GM23338 (cell line): ENCODE data around the gene NBAS. TPM values are rescaled to one million over a fixed set of nuclear protein-coding genes. Genes with fewer than 3 reads are reported as not detected.

Experiments
- ATAC-seq: fragments of 200-7000 bp; cut with Tn5 transposase; 3 replicates; pipeline ENCODE4 v1.9.1; 2020
- DNase-seq: peaks from one replicate; pipeline ENCODE4 v3.0.0-alpha.2; 2015; ENCODE audit warnings: low spot score
- H2AFZ ChIP-seq: fragments of 200-600 bp; sonication (generic); 2 replicates; pipeline ENCODE4 v1.8.0; 2016; ENCODE audit warnings: antibody characterized with exemption, mild to moderate bottlenecking, moderate library complexity
- H3F3A ChIP-seq: fragments of 200-600 bp; sonication (generic); replicated peaks from 2 replicates; pipeline ENCODE4 v1.8.0; 2017; ENCODE audit warnings: antibody characterized with exemption, mixed run types, low read depth
- H3K27ac ChIP-seq: fragments of 200-600 bp; sonication (generic); 2 replicates; pipeline ENCODE4 v1.6.1; 2016; ENCODE audit warnings: low read depth
- H3K27me3 ChIP-seq: fragments of 200-600 bp; sonication (generic); 2 replicates; pipeline ENCODE4 v1.8.0; 2016; ENCODE audit warnings: mild to moderate bottlenecking, mixed run types, moderate library complexity; ENCODE audit not compliant: insufficient read depth
- H3K36me3 ChIP-seq: fragments of 200-600 bp; sonication (generic); 2 replicates; pipeline ENCODE4 v1.8.0; 2016; ENCODE audit warnings: mild to moderate bottlenecking; ENCODE audit not compliant: insufficient read depth
- H3K4me1 ChIP-seq: fragments of 200-600 bp; sonication (generic); 2 replicates; pipeline ENCODE4 v1.8.0; 2016; ENCODE audit warnings: mild to moderate bottlenecking, moderate library complexity; ENCODE audit not compliant: insufficient read depth
- H3K4me2 ChIP-seq: fragments of 200-600 bp; sonication (generic); 2 replicates; pipeline ENCODE4 v1.7.1; 2017; ENCODE audit warnings: mixed run types
- H3K4me3 ChIP-seq: fragments of 200-600 bp; sonication (generic); 2 replicates; pipeline ENCODE4 v1.6.1; 2016; ENCODE audit warnings: mixed run types
- H3K79me2 ChIP-seq: fragments of 200-600 bp; sonication (generic); replicated peaks from 2 replicates; pipeline ENCODE4 v1.8.0; 2017; ENCODE audit warnings: mild to moderate bottlenecking; ENCODE audit not compliant: insufficient read depth
- H3K9me2 ChIP-seq: fragments of 200-600 bp; sonication (generic); 2 replicates; pipeline ENCODE4 v1.8.0; 2017; ENCODE audit not compliant: insufficient read depth
- H4K20me1 ChIP-seq: fragments of 200-600 bp; sonication (generic); replicated peaks from 2 replicates; pipeline ENCODE4 v1.8.0; 2017; ENCODE audit warnings: mild to moderate bottlenecking; ENCODE audit not compliant: insufficient read depth
- H3K27ac Mint-ChIP-seq: 2 replicates; pipeline ENCODE4 v1.8.0; 2020; ENCODE audit warnings: inconsistent platforms, mild to moderate bottlenecking, moderate library complexity, mixed read lengths
- H3K27me3 Mint-ChIP-seq: 3 replicates; pipeline ENCODE4 v1.8.0; 2022; ENCODE audit warnings: low read depth, mild to moderate bottlenecking, moderate library complexity, mixed read lengths, inconsistent platforms; ENCODE audit not compliant: insufficient read depth, poor library complexity
- H3K36me3 Mint-ChIP-seq: 3 replicates; pipeline ENCODE4 v1.8.0; 2021; ENCODE audit warnings: low read depth, mild to moderate bottlenecking, inconsistent platforms, moderate library complexity, mixed read lengths
- H3K4me1 Mint-ChIP-seq: 3 replicates; pipeline ENCODE4 v1.8.0; 2020; ENCODE audit warnings: mild to moderate bottlenecking, inconsistent platforms, mixed read lengths
- H3K4me3 Mint-ChIP-seq: 3 replicates; pipeline ENCODE4 v1.8.0; 2021; ENCODE audit warnings: moderate library complexity, mild to moderate bottlenecking, inconsistent platforms, mixed read lengths
- H3K9me3 Mint-ChIP-seq: 3 replicates; pipeline ENCODE4 v1.8.0; 2020; ENCODE audit warnings: moderate library complexity, mild to moderate bottlenecking, inconsistent platforms, mixed read lengths
- CREB1 ChIP-seq: fragments of 250-450 bp; sonication (Bioruptor Pico); IDR thresholded peaks from 2 replicates; pipeline ENCODE4 v1.5.0; 2020; ENCODE audit warnings: low read depth, mild to moderate bottlenecking, moderate library complexity
- ETS1 ChIP-seq: IDR thresholded peaks from 2 replicates; pipeline ENCODE4 v1.6.1; 2016; ENCODE audit warnings: antibody characterized with exemption
- EZH2phosphoT487 ChIP-seq: fragments of 200-600 bp; sonication (generic); IDR thresholded peaks from one replicate; pipeline ENCODE4 v1.8.1; 2018; ENCODE audit warnings: antibody characterized with exemption; ENCODE audit not compliant: unreplicated experiment
- JUNB ChIP-seq: IDR thresholded peaks from one replicate; pipeline ENCODE4 v1.6.1; 2016; ENCODE audit warnings: antibody characterized with exemption; ENCODE audit not compliant: unreplicated experiment
- NANOG ChIP-seq: IDR thresholded peaks from 2 replicates; pipeline ENCODE4 v1.6.1; 2016; ENCODE audit warnings: antibody characterized with exemption, borderline replicate concordance
- STAT1 ChIP-seq: IDR thresholded peaks from one replicate; pipeline ENCODE4 v1.6.1; 2016; ENCODE audit warnings: antibody characterized with exemption; ENCODE audit not compliant: unreplicated experiment
- ZNF114 ChIP-seq: fragments of 250-450 bp; sonication (Bioruptor Pico); IDR thresholded peaks from 2 replicates; pipeline ENCODE4 v1.5.0; 2020; ENCODE audit warnings: mild to moderate bottlenecking, moderate library complexity
- ZNF331 ChIP-seq: fragments of 250-450 bp; sonication (Bioruptor Pico); IDR thresholded peaks from 2 replicates; pipeline ENCODE4 v1.5.0; 2020; ENCODE audit warnings: low read depth, mild to moderate bottlenecking, moderate library complexity
- polyA plus RNA-seq: library from polyadenylated mRNA; unstranded; fragments of >200 nt; fragmentation: Nextera tagmentation; extraction: Ambion mirVana; gene quantifications from 2 replicates; pipeline ENCODE4 v1.2.1, GENCODE V29; 2016
- total RNA-seq: library from RNA; depleted of rRNA; stranded (reverse); fragments of >200 nt; shearing (Covaris generic); gene quantifications from 2 replicates; pipeline ENCODE4 v1.2.3, GENCODE V29; 2014
- TF ChIP-seq, protein P1 (sequence below): IDR thresholded peaks from one replicate; pipeline ENCODE4 v1.6.1; 2018; ENCODE audit warnings: antibody characterized with exemption; ENCODE audit not compliant: unreplicated experiment
- TF ChIP-seq, protein P2 (sequence below): fragments of 250-450 bp; sonication (Bioruptor Pico); IDR thresholded peaks from 2 replicates; pipeline ENCODE4 v1.5.0; 2020; ENCODE audit warnings: mild to moderate bottlenecking, moderate library complexity

NBAS gene
- total and polyA plus RNA-seq, 2 experiments from 2014 or later, result 24.8 to 38.9 TPM

GRCh38 chr2:15154297-15154696 is 406.8 kb downstream of the NBAS start:
- peaks cover 5% of the 10 kb centered on the region for H3K27me3 Mint-ChIP-seq
- H3K4me1 ChIP-seq, result no peaks in the 10 kb centered on the region; the same call in 1 of the 2 replicates
- H3K27ac Mint-ChIP-seq, result no peak overlapping the region
- no peak overlapping the region for H3K4me3 Mint-ChIP-seq
- H3K4me3 ChIP-seq, result no peak overlapping the region
- no peaks in the 10 kb centered on the region for H3K9me2 ChIP-seq
- peaks cover 14% of the 10 kb centered on the region for H3K4me1 Mint-ChIP-seq
- no peaks in the 10 kb centered on the region for H4K20me1 ChIP-seq
- no peaks in the 10 kb centered on the region for H3K79me2 ChIP-seq
- ATAC-seq (no peak), DNase-seq (no peak)
- no peak overlapping the region for H3K4me2 ChIP-seq
- H3K27me3 ChIP-seq, result no peaks in the 10 kb centered on the region
- TF ChIP-seq STAT1, result no peak
- TF ChIP-seq CREB1, result no peak
- no peak for TF ChIP-seq ZNF331 (CRISPR knock-in tag)
- no peaks in the 10 kb centered on the region for H3K36me3 ChIP-seq
- no peak overlapping the region for H3K27ac ChIP-seq
- no peak overlapping the region for H2AFZ ChIP-seq
- H3K9me3 Mint-ChIP-seq, result peaks cover 8% of the 10 kb centered on the region; the same call in 1 of the 3 replicates
- no peaks in the 10 kb centered on the region for H3F3A ChIP-seq
- H3K36me3 Mint-ChIP-seq, result 0 out of 3 replicates have a peak, but pooled peaks cover 6% of the 10 kb centered on the region

- 0 out of 3 replicates have a peak, but pooled peaks cover 6% of the 10 kb centered on the region for H3K36me3 Mint-ChIP-seq
- no peaks in the 10 kb centered on the region for H3F3A ChIP-seq
- H3K9me2 ChIP-seq, result no peaks in the 10 kb centered on the region
- no peak overlapping the region for H2AFZ ChIP-seq
- DNase-seq (no peak), ATAC-seq (no peak)
- no peak overlapping the region for H3K4me2 ChIP-seq
- H3K27me3 Mint-ChIP-seq, result no peaks in the 10 kb centered on the region
- no peak overlapping the region for H3K4me3 ChIP-seq
- H3K9me3 Mint-ChIP-seq, result peaks cover 8% of the 10 kb centered on the region; the same call in 1 of the 3 replicates
- peaks cover 5% of the 10 kb centered on the region; the same call in 2 of the 3 replicates for H3K4me1 Mint-ChIP-seq
- H3K36me3 ChIP-seq, result no peaks in the 10 kb centered on the region
- H3K4me1 ChIP-seq, result no peaks in the 10 kb centered on the region; the same call in 1 of the 2 replicates
- no peak overlapping the region for H3K27ac Mint-ChIP-seq
- H4K20me1 ChIP-seq, result no peaks in the 10 kb centered on the region
- H3K79me2 ChIP-seq, result no peaks in the 10 kb centered on the region
- H3K27ac ChIP-seq, result no peak overlapping the region
- no peak overlapping the region for H3K4me3 Mint-ChIP-seq
- no peaks in the 10 kb centered on the region for H3K27me3 ChIP-seq
- TF ChIP-seq ZNF331 (CRISPR knock-in tag) (no peak), ZNF114 (CRISPR knock-in tag) (no peak), ETS1 (no peak), EZH2phosphoT487 (no peak), STAT1 (no peak), CREB1 (no peak), JUNB (no peak), NANOG (no peak)
- TF ChIP-seq, protein P1, sequence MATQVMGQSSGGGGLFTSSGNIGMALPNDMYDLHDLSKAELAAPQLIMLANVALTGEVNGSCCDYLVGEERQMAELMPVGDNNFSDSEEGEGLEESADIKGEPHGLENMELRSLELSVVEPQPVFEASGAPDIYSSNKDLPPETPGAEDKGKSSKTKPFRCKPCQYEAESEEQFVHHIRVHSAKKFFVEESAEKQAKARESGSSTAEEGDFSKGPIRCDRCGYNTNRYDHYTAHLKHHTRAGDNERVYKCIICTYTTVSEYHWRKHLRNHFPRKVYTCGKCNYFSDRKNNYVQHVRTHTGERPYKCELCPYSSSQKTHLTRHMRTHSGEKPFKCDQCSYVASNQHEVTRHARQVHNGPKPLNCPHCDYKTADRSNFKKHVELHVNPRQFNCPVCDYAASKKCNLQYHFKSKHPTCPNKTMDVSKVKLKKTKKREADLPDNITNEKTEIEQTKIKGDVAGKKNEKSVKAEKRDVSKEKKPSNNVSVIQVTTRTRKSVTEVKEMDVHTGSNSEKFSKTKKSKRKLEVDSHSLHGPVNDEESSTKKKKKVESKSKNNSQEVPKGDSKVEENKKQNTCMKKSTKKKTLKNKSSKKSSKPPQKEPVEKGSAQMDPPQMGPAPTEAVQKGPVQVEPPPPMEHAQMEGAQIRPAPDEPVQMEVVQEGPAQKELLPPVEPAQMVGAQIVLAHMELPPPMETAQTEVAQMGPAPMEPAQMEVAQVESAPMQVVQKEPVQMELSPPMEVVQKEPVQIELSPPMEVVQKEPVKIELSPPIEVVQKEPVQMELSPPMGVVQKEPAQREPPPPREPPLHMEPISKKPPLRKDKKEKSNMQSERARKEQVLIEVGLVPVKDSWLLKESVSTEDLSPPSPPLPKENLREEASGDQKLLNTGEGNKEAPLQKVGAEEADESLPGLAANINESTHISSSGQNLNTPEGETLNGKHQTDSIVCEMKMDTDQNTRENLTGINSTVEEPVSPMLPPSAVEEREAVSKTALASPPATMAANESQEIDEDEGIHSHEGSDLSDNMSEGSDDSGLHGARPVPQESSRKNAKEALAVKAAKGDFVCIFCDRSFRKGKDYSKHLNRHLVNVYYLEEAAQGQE, result no peak
- TF ChIP-seq, protein P2, sequence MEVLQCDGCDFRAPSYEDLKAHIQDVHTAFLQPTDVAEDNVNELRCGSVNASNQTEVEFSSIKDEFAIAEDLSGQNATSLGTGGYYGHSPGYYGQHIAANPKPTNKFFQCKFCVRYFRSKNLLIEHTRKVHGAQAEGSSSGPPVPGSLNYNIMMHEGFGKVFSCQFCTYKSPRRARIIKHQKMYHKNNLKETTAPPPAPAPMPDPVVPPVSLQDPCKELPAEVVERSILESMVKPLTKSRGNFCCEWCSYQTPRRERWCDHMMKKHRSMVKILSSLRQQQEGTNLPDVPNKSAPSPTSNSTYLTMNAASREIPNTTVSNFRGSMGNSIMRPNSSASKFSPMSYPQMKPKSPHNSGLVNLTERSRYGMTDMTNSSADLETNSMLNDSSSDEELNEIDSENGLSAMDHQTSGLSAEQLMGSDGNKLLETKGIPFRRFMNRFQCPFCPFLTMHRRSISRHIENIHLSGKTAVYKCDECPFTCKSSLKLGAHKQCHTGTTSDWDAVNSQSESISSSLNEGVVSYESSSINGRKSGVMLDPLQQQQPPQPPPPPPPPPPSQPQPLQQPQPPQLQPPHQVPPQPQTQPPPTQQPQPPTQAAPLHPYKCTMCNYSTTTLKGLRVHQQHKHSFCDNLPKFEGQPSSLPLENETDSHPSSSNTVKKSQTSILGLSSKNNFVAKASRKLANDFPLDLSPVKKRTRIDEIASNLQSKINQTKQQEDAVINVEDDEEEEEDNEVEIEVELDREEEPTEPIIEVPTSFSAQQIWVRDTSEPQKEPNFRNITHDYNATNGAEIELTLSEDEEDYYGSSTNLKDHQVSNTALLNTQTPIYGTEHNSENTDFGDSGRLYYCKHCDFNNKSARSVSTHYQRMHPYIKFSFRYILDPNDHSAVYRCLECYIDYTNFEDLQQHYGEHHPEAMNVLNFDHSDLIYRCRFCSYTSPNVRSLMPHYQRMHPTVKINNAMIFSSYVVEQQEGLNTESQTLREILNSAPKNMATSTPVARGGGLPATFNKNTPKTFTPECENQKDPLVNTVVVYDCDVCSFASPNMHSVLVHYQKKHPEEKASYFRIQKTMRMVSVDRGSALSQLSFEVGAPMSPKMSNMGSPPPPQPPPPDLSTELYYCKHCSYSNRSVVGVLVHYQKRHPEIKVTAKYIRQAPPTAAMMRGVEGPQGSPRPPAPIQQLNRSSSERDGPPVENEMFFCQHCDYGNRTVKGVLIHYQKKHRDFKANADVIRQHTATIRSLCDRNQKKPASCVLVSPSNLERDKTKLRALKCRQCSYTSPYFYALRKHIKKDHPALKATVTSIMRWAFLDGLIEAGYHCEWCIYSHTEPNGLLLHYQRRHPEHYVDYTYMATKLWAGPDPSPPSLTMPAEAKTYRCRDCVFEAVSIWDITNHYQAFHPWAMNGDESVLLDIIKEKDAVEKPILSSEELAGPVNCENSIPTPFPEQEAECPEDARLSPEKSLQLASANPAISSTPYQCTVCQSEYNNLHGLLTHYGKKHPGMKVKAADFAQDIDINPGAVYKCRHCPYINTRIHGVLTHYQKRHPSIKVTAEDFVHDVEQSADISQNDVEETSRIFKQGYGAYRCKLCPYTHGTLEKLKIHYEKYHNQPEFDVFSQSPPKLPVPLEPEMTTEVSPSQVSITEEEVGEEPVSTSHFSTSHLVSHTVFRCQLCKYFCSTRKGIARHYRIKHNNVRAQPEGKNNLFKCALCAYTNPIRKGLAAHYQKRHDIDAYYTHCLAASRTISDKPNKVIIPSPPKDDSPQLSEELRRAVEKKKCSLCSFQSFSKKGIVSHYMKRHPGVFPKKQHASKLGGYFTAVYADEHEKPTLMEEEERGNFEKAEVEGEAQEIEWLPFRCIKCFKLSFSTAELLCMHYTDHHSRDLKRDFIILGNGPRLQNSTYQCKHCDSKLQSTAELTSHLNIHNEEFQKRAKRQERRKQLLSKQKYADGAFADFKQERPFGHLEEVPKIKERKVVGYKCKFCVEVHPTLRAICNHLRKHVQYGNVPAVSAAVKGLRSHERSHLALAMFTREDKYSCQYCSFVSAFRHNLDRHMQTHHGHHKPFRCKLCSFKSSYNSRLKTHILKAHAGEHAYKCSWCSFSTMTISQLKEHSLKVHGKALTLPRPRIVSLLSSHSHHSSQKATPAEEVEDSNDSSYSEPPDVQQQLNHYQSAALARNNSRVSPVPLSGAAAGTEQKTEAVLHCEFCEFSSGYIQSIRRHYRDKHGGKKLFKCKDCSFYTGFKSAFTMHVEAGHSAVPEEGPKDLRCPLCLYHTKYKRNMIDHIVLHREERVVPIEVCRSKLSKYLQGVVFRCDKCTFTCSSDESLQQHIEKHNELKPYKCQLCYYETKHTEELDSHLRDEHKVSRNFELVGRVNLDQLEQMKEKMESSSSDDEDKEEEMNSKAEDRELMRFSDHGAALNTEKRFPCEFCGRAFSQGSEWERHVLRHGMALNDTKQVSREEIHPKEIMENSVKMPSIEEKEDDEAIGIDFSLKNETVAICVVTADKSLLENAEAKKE (CRISPR knock-in tag), result no peak
These were observed 408.8 kb downstream of the NBAS start for GRCh38 chr2:15152382-15152781.
